Transverse colon (tissue), 4 donors: ENCODE measurements around the gene VASN. TPM values are rescaled to one million over a fixed set of nuclear protein-coding genes. Genes with fewer than 3 reads are reported as not detected.

Experiments used
- DNase-seq: peaks from one replicate; pipeline ENCODE4 v3.0.0-alpha.2; 2019
- H3K27ac ChIP-seq, 4 donors: fragments of 200-600 bp; sonication (generic); 2 replicates each; pipeline ENCODE4 v1.5.1; 2016 to 2018; ENCODE audit warnings: inconsistent platforms in 4 of 4
- H3K27me3 ChIP-seq: fragments of 200-600 bp; sonication (generic); 2 replicates; pipeline ENCODE4 v1.5.1; 2017; ENCODE audit warnings: inconsistent platforms
- H3K36me3 ChIP-seq, 4 donors: fragments of 200-600 bp; sonication (generic); 2 replicates each; pipeline ENCODE4 v1.5.1; 2017 to 2019; ENCODE audit warnings: inconsistent platforms in 4 of 4
- H3K4me1 ChIP-seq, 4 donors: fragments of 200-600 bp; sonication (generic); 2 replicates each; pipeline ENCODE4 v1.5.1; 2017 to 2020; ENCODE audit warnings: inconsistent platforms in 4 of 4
- H3K4me3 ChIP-seq, 4 donors: fragments of 200-600 bp; sonication (generic); 1 replicate in 1 of 4; 2 replicates in 3 of 4; pipeline versions ENCODE4 v1.5.1 to v1.6.1; 2017 to 2019; ENCODE audit warnings: inconsistent platforms in 4 of 4
- H3K9me3 ChIP-seq, 2 donors: fragments of 200-600 bp; sonication (generic); 2 replicates each; pipeline ENCODE4 v1.5.1; 2017 to 2019; ENCODE audit warnings: inconsistent platforms in 2 of 2
- EP300 ChIP-seq: sonication (generic); formaldehyde crosslinking; IDR thresholded peaks from one replicate; pipeline ENCODE4 v1.6.1; 2017; ENCODE audit warnings: antibody characterized with exemption, low read depth
- POLR2A ChIP-seq: fragments of 450-650 bp; IDR thresholded peaks from one replicate; pipeline ENCODE4 v1.6.1; 2016; ENCODE audit warnings: antibody characterized with exemption, mild to moderate bottlenecking, moderate library complexity
- POLR2AphosphoS5 ChIP-seq, 3 donors: sonication (generic); formaldehyde crosslinking; IDR thresholded peaks; one replicate each; pipeline ENCODE4 v1.6.1; 2016; ENCODE audit warnings: antibody characterized with exemption in 3 of 3
- WGBS, 2 donors: methylation state at CpG; one replicate each; pipeline ENCODE4 v1.1.5; 2018; ENCODE audit warnings: low coverage in 1 of 2; 5-methylcytosine and 5-hydroxymethylcytosine counted together
- in situ Hi-C, 4 donors: fragments of 200-750 bp; cut with MboI; loops; one replicate each; pipeline versions ENCODE4 v1.15.0 to v1.15.1; 2017; ENCODE audit warnings: low sequenced_read_pairs in 3 of 4, low pct_ligation_motif_present in 1 of 4, low pct_unique_long_range_greater_than_20kb in 1 of 4
- intact Hi-C: fragments of 100-400 bp; cut with DNase I; formaldehyde crosslinking; loops from one replicate; pipeline ENCODE4 v1.15.1; 2023; ENCODE audit warnings: low total_unique reads
- total RNA-seq, 4 donors: library from RNA; depleted of rRNA; stranded (reverse); fragments of >200 nt; gene quantifications; one replicate each; pipeline ENCODE4 v1.1.0, GENCODE V29; 2016
- TF ChIP-seq, protein P1 (sequence below), 5 experiments: fragments of 200-600 bp in 3 of 5; fragments of 450-650 bp in 2 of 5; sonication (generic) in 3 of 5; IDR thresholded peaks; 1 replicate in 2 of 5; 2 replicates in 3 of 5; pipeline ENCODE4 v1.5.1; 2016 to 2017; ENCODE audit warnings: antibody characterized with exemption in 5 of 5, inconsistent platforms in 3 of 5, mild to moderate bottlenecking in 2 of 5, moderate library complexity in 1 of 5

Gene VASN
- total RNA-seq, 4 donors from 2014 or later, result 3.4 to 18.7 (median 9.0) TPM

DNA sequence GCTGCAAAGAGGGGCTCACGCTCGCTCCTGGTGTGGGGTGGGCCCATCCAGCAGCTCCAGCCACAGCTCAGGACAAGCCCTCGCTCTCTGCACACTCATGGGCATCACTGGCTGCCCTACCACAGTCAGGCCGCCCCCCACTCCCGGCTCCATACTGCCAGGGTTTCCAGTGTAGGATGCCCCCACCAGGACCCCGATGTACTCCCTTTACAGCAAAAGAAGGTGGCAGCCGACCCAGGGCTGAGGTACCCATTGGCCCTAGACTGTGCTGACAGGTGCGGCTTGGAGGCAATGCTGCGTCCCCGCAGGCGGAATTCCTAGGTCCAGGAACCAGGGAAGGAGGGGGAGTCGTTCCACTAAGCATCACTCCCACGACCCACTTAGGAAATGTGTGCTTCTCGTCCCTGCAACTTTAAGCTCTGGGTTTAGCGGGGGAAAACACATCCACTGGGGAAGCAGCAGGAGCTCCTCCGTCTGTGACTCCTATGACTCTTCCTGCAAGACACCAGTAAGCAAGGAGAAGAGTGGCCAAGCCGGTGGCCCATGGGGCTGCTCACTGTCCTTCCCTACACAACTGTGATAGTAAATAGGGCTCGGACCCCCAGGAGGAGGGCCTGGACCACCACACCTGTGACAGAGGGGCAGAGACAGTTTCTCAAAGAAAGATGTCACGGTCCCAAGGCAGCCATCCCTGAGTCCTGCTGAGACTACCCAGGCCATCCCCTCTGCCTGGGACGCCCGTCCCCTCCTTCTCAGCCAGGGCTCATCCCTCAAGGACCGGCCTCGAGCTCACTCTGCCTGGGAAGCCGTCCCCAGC, 31.7 kb downstream of the VASN start:
- in situ Hi-C loops (loop anchor here in 2 of 4 donors (5.0 to 10.0 kb wide), 2 partner anchors 41 to 49 kb away; partner anchors contain the start of gene PAM16 (in 1 of the 2)), intact Hi-C loops (no loop called here)
- 90% methylated on average over 24 of the region's 24 CpGs; no CpG with 5 or more reads in 1 of the 2 donors for WGBS, 2 donors
- no peak for DNase-seq
- Histone ChIP-seq H3K36me3 (peaks cover 0 to 13% (median 3%) of the 10 kb centered on the region in 4 donors), H3K27ac (no peak overlapping the region), H3K4me1 (peaks cover 0 to 5% (median 4%) of the 10 kb centered on the region in 4 donors), H3K9me3 (no peaks in the 10 kb centered on the region), H3K4me3 (no peak overlapping the region), H3K27me3 (no peaks in the 10 kb centered on the region)
- TF ChIP-seq POLR2A (no peak), EP300 (no peak), POLR2AphosphoS5 (IDR thresholded peaks at IDR 0.05) (no peak)
- TF ChIP-seq, protein P1, sequence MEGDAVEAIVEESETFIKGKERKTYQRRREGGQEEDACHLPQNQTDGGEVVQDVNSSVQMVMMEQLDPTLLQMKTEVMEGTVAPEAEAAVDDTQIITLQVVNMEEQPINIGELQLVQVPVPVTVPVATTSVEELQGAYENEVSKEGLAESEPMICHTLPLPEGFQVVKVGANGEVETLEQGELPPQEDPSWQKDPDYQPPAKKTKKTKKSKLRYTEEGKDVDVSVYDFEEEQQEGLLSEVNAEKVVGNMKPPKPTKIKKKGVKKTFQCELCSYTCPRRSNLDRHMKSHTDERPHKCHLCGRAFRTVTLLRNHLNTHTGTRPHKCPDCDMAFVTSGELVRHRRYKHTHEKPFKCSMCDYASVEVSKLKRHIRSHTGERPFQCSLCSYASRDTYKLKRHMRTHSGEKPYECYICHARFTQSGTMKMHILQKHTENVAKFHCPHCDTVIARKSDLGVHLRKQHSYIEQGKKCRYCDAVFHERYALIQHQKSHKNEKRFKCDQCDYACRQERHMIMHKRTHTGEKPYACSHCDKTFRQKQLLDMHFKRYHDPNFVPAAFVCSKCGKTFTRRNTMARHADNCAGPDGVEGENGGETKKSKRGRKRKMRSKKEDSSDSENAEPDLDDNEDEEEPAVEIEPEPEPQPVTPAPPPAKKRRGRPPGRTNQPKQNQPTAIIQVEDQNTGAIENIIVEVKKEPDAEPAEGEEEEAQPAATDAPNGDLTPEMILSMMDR (IDR thresholded peaks at IDR 0.05), result no peak

DNA sequence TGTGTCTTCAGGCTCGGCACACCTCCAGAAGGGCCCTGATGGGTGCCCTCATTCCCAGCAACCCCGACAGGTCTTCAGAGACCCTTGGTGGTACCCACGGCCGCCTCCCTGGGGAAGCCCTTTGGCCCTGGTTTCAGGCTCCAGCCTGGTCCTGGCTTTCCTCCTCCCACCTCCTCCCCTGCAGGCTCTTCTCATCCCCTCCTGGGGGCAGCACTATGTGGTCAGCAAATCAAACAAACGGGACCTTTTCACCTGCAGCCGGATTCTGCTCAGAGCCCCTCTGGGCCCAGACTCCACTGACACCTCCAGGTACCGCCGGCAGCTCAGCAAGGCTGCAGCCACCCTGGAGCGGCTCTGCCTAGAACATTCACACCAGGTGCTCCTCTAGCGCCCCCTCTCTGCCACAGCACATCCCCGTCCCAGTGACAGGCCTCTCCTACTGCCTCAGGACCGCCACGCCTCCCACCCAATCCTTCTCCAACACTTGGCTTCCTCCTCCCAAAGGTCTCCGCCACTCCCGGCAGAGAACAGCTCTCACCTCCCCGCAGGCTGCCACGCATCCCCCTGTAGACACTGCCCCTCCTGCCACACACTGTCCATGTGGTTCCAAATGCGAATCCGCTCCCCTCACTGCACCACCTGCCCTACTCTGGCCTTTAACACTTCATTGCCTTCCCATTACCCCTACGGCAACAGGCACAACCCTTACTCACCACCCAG, 32.8 kb downstream of the VASN start:
- in situ Hi-C loops, result loop anchor here in 2 of 4 donors (5.0 to 10.0 kb wide), 2 partner anchors 42 to 50 kb away; partner anchors contain the start of gene PAM16 (in 1 of the 2)
- Histone ChIP-seq H3K27ac (no peak overlapping the region), H3K9me3 (no peaks in the 10 kb centered on the region), H3K4me3 (no peak overlapping the region), H3K27me3 (no peaks in the 10 kb centered on the region), H3K36me3 (peaks cover 0 to 13% (median 3%) of the 10 kb centered on the region in 4 donors), H3K4me1 (peaks cover 0 to 5% (median 4%) of the 10 kb centered on the region in 4 donors)
- intact Hi-C loops, result no loop called here
- 77 to 85% methylated on average over 4 to 20 of the region's 20 CpGs for WGBS, 2 donors
- no peak for TF ChIP-seq EP300
- TF ChIP-seq, protein P1 (IDR thresholded peaks at IDR 0.05), result peak; percentile 36 to 58 (median 44)
- DNase-seq, result peak; percentile 32

DNA sequence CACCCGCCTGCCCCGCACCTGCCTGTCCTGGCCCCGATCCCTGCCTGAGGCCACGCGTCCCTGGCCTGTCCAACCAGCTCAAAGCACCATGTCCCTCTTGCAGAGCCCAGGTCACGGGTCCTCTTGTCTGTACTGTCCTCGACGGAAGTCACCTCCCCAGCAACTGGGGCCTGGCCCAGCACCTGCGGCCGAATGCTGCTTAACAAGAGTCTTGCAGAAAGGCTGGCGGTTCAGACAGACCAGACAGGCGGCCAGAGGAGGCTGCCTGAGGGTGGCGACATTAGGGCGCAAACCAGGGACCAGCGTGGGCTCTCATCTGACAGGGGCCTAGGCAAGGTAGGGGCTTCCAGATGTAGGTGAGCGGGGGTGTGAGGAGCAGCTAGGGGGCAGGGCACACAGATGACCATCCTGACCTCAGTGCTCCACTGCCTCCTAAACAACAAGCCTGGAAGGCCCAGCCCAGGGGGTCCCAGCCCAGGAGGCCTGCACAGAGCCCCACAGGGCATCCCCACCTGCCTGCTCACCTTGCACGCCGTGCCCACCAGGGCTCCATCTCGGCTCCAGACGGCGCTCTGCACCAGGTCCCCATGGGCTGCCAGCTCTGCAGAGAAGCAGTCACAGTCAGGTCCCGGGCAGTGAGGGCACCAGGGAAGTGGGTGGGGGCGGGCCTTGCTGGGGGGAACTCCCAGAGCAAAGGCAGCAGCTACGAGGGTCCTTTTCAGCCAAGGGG, 33.5 kb downstream of the VASN start:
- Histone ChIP-seq H3K4me3 (no peak overlapping the region), H3K36me3 (peaks cover 0 to 13% (median 3%) of the 10 kb centered on the region in 4 donors), H3K4me1 (peaks cover 0 to 7% (median 6%) of the 10 kb centered on the region in 4 donors), H3K27ac (no peak overlapping the region), H3K27me3 (no peaks in the 10 kb centered on the region), H3K9me3 (no peaks in the 10 kb centered on the region)
- intact Hi-C loops, result no loop called here
- no peak for DNase-seq
- TF ChIP-seq POLR2AphosphoS5 (IDR thresholded peaks at IDR 0.05) (no peak), EP300 (no peak), POLR2A (no peak)
- TF ChIP-seq, protein P1 (IDR thresholded peaks at IDR 0.05), result no peak
- in situ Hi-C loops, result loop anchor here in 2 of 4 donors (5.0 to 10.0 kb wide), 2 partner anchors 43 to 50 kb away; partner anchors contain the start of gene PAM16 (in 1 of the 2)
- 93 to 100% methylated on average over 2 to 24 of the region's 24 CpGs for WGBS, 2 donors
